Measurements from ENCODE around the gene ADAM11.
"Not testable (repeated sequence)": the region's sequence is repeated elsewhere in the genome, so short reads cannot be mapped to it uniquely, and the experiment has no call there.

ADAM11 gene

GRCh38 chr17:44798356-44798755, 39.6 kb downstream of the ADAM11 start:
- DNase-seq, result no peak

- no peak for DNase-seq
These were observed 43.1 kb downstream of the ADAM11 start for GRCh38 chr17:44801880-44802279.

GRCh38 chr17:44804302-44805089, 45.7 kb downstream of the ADAM11 start:
- DNase-seq, result no peak

GRCh38 chr17:44807093-44807816, 48.5 kb downstream of the ADAM11 start:
- no peak for DNase-seq

GRCh38 chr17:44807817-44808155, 49.0 kb downstream of the ADAM11 start:
- no peak for DNase-seq

GRCh38 chr17:44808156-44808555, 49.4 kb downstream of the ADAM11 start:
- DNase-seq, result no peak

GRCh38 chr17:44808656-44809388, 50.0 kb downstream of the ADAM11 start:
- DNase-seq, result not testable (repeated sequence)

- no peak for DNase-seq
These were observed 53.5 kb downstream of the ADAM11 start for GRCh38 chr17:44812263-44812662.

GRCh38 chr17:44818508-44818907, 59.7 kb downstream of the ADAM11 start:
- not testable (repeated sequence) for DNase-seq

- DNase-seq, result no peak
These were observed 61.9 kb downstream of the ADAM11 start for GRCh38 chr17:44820631-44821212.

- DNase-seq, result not testable (repeated sequence)
These were observed 66.4 kb downstream of the ADAM11 start for GRCh38 chr17:44825236-44825635.

- DNase-seq, result no peak
These were observed 67.5 kb downstream of the ADAM11 start for GRCh38 chr17:44826123-44826790.

GRCh38 chr17:44827863-44828262, 69.1 kb downstream of the ADAM11 start:
- no peak for DNase-seq

GRCh38 chr17:44828919-44829522, 70.2 kb downstream of the ADAM11 start:
- peak; percentile 19 to 24 for DNase-seq

GRCh38 chr17:44829523-44830358, 71.0 kb downstream of the ADAM11 start, which contains the start of gene GJC1:
GJC1 (minus strand) TSS chr17:44830287; CDS start chr17:44805817, 24,470 bp downstream.
- no peak for DNase-seq

- no peak for DNase-seq
These were observed 71.8 kb downstream of the ADAM11 start for GRCh38 chr17:44830359-44831288.

GRCh38 chr17:44831371-44831770, 72.6 kb downstream of the ADAM11 start:
- DNase-seq, result no peak

Measured in inflammatory macrophage treated with lipopolysaccharide for 1 hour (primary cell).